GM18909 (cell line): ENCODE results near the gene DENND4A.
"Not testable (repeated sequence)": the region's sequence is repeated elsewhere in the genome, so short reads cannot be mapped to it uniquely, and the experiment has no call there.

ENCODE experiments used
- ATAC-seq: cut with Tn5 transposase; IDR thresholded peaks from one replicate; pipeline ENCODE4 v1.9.1; 2021; ENCODE audit warnings: mild to moderate bottlenecking; ENCODE audit not compliant: unreplicated experiment, poor library complexity

The DENND4A gene

GRCh38 chr15:65762399-65762798 is 29.7 kb downstream of the DENND4A start:
- no peak for ATAC-seq

- no peak for ATAC-seq
Observed at GRCh38 chr15:65761210-65761926, 30.7 kb downstream of the DENND4A start.

GRCh38 chr15:65759441-65759840 is 32.7 kb downstream of the DENND4A start:
- ATAC-seq: no peak

GRCh38 chr15:65758242-65758641 is 33.9 kb downstream of the DENND4A start:
- no peak for ATAC-seq

GRCh38 chr15:65757256-65757655 is 34.8 kb downstream of the DENND4A start:
- no peak for ATAC-seq

- no peak for ATAC-seq
Observed at GRCh38 chr15:65752151-65752700, 39.9 kb downstream of the DENND4A start.

GRCh38 chr15:65751431-65751830 is 40.7 kb downstream of the DENND4A start:
- no peak for ATAC-seq

GRCh38 chr15:65747265-65747664 is 44.8 kb downstream of the DENND4A start:
- no peak for ATAC-seq

- ATAC-seq: no peak
Observed at GRCh38 chr15:65743637-65744252, 48.3 kb downstream of the DENND4A start.

GRCh38 chr15:65740148-65740547 is 51.9 kb downstream of the DENND4A start:
- no peak for ATAC-seq

- ATAC-seq: no peak
Observed at GRCh38 chr15:65738649-65739048, 53.4 kb downstream of the DENND4A start.

GRCh38 chr15:65733599-65733998 is 58.5 kb downstream of the DENND4A start:
- not testable (repeated sequence) for ATAC-seq

GRCh38 chr15:65732698-65733097 is 59.4 kb downstream of the DENND4A start:
- no peak for ATAC-seq

GRCh38 chr15:65731926-65732325 is 60.2 kb downstream of the DENND4A start:
- no peak for ATAC-seq

GRCh38 chr15:65730549-65731172 is 61.4 kb downstream of the DENND4A start:
- no peak for ATAC-seq

GRCh38 chr15:65724464-65725215 is 67.5 kb downstream of the DENND4A start:
- no peak for ATAC-seq

GRCh38 chr15:65723876-65724275 is 68.2 kb downstream of the DENND4A start:
- ATAC-seq: no peak

- no peak for ATAC-seq
Observed at GRCh38 chr15:65722191-65722590, 69.9 kb downstream of the DENND4A start.

- no peak for ATAC-seq
Observed at GRCh38 chr15:65712415-65712814, 79.7 kb downstream of the DENND4A start.

GRCh38 chr15:65695081-65695480 is 97.0 kb downstream of the DENND4A start:
- no peak for ATAC-seq

- no peak for ATAC-seq
Observed at GRCh38 chr15:65690778-65691177, 101.3 kb downstream of the DENND4A start.
